GM18951 (cell line): Measurements from ENCODE around the gene NUDT4B.
"Not testable (repeated sequence)": the region's sequence is repeated elsewhere in the genome, so short reads cannot be mapped to it uniquely, and the experiment has no call there.

ENCODE experiments used
- in situ Hi-C: fragments of 300-500 bp; cut with MboI; formaldehyde crosslinking; loops from one replicate; pipeline ENCODE4 v1.12.0; 2022; ENCODE audit warnings: low sequenced_read_pairs, mixed read lengths, inconsistent platforms; ENCODE audit not compliant: unreplicated experiment

Gene NUDT4B

DNA sequence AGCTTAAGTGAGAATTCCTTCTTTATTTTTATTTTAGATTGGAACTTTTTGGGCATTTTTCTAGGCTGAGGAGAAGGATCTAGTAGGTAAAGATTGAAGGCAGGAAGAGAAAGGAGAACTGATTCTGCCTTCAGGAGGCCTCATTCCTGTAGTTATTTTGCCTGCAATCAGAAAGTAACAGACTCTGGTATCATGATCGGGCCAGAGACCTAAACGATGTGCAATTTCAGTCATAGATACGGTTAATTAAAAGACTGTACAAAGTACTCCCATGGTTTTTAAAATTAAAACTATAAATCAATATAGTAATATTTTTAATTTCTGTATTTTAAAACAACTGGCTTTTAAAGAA, 14.3 kb upstream of the NUDT4B start:
- in situ Hi-C loops: not testable (repeated sequence)

DNA sequence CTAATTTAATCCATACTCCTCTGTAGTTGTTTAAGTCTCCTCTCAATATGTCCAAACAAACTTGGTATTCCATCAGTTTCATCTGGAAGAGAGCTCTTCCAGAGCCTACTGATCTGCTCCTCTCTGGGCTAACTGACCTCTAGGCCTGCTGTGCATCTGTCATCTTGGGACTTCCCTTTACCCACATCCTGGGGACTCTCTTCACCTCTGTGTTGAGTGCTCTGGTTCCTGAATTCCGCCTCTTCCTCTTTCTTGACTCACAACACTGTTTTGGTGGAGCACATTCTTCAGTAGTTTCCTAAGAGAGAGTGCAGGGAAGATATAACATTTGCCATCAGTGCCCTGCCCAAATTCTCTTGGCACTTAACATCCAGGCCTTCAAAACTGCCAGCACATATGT, 13.0 kb upstream of the NUDT4B start:
- in situ Hi-C loops: not testable (repeated sequence)

DNA sequence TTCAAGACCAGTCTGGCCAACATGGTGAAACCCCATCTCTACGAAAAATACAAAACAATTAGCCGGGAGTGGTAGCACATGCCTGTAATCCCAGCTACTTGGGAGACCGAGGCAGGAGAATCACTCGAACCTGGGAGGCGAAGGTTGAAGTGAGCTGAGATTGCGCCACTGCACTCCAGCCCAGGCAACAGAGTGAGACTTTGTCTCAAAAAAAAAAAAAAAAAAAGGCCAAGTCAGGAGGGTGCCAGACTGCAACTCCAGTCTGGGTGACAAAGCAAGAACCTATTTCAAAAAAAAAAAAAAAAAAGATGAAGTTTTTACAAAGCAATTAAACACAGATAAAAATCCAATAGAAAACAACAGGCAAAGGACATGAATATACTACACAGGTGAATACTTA, 9.9 kb upstream of the NUDT4B start:
- in situ Hi-C loops: not testable (repeated sequence)

DNA sequence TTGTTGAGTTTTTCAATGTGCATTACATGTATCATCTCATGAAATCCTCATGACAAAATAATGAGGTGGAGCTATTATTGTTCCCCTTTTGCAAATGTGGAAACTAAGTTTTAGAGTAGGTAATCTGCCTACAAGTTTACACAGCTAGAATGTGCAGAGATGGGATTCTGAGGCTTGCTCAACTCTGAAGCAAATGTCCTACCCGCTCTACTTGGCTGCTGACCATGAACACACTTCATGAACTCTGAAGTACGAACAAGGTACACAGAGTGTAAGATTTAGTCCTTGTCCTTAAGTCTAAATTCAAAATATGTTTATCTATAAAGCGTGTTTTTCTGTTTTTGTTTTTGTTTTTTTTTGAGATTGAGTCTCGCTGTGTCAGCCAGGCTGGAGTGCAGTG, 5.4 kb upstream of the NUDT4B start:
- in situ Hi-C loops: not testable (repeated sequence)

DNA sequence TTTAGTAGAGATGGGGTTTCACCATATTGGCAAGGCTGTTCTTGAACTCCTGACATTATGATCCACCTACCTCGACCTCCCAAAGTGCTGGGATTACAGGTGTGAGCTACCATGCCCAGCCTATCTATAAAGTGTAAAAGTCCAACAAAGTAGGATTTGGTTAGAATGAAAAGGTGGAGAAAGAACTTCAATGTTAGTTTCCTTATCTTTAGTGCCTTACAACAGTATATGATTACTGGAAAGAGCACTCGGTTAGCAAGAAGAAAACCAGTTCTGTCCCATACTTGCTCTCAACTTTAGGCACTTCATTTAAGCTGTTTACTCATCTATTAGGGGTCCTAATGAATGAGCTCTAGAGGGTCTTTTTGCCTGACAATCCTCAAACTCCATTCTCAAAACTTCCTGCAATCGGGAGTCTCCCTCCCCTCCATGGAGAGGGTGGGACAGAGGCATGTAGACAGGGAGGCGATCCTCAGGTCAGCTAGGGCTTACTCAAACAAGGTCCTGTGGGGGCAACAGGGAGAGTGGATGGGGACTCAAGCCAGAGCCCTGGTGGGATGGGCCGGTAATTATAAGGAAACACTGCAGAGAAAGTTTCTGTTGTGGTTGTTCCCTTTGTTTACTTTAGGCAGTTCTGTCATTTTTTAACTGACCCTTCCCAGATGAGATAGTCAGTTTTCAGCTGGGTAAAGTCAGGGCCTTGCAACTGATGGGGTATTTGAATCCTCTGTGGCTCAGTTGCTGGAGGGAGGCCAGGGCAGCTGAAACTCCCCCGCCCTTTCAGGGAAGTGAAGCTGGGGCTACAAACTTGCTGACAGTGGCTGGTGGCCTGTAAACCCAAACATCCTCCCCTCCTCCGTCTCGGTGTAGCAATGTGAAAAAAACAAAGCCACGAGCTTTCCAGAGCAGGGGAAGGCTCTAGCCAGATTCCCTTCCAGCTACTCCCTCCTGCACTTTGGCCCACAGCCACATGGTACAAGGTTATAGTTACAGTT, 4.6 kb upstream of the NUDT4B start:
- in situ Hi-C loops: not testable (repeated sequence)

DNA sequence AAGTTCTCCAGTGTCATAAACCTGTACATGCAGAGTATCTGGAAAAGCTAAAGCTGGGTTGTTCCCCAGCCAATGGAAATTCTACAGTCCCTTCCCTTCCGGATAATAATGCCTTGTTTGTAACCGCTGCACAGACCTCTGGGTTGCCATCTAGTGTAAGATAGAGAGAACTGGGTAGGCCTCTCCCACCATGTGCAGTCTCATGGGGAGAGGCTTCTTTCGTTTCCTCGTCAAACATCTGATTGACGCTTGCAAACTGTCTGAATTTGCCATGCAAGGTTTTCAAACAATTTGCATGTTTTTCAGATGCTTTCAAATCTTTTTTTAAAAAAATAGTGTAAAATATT, 734 bp downstream of the NUDT4B start:
- in situ Hi-C loops: not testable (repeated sequence)

DNA sequence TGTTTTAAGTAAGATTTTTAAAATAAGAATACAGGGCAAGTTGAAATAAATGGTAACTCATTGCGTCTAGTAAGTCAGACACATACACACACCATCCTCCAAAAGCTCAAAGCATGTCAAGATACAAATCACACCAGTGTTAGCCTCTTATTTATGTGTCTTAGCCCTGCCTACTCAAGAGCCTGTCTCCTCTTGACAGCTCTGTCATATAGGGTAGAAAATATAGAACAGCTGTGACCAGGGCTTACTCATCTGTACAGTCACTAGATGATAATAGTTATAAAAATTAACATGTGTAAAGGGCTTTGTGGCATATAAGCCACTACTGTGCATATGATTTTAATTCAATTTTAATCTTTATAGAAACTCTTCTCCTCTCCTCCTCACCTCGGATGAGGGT, 7.7 kb downstream of the NUDT4B start:
- in situ Hi-C loops: not testable (repeated sequence)

DNA sequence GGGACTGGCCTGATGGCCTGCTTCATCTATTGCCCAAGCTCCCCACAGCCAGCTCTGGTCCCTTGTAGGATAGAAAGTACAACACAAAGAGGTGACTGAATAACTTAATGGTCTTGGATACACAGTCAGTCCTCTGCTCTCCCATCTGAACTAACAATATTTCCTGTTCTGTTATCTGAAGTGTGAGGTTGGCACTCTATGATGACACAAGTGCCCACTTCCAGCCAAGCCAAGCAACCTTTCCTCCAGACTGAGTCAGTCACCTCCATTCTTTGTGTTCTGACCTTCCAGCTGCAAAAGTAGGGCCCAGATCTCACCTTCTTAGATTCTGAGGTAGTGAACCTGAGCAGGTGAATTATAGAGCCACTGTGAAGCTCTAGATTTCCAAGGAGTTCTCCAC, 8.9 kb downstream of the NUDT4B start:
- in situ Hi-C loops: not testable (repeated sequence)

DNA sequence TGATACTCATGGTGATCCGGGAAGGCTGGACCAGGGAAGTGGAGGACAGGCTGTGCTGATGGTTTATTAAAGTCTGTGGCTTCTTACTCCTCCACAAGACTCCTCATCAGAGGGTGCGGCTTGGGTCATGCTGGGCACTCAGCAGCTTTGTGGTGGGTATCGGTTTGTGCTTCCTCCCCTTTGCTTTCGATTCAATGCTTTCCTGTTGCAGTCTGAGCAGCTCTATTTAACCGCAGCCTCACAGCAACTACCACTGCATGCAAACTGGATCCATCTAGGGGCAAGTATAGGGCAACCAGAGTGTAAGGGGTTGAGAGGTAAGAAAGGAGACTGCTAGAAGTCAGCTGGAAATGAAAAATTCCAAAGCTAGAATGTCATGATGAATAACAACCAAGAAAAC, 9.8 kb downstream of the NUDT4B start:
- in situ Hi-C loops: not testable (repeated sequence)

DNA sequence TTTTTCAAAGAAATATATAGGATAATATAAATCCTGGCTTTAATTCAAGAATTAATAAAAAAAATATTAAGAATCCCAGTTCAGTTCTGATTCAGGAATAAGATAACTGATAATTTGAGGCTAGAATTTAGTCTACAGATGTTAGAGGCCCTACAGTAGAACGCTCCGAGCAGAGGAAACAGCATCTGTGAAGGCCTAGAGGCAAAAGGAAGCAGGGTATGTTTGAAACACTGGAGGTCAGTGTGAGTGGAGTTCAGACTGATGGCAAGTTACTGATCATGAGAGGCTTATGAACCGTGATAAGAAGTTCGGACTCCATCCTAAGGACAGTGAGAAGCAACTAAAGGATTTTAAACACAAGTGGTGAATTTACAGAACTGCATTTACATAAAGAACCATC, 10.4 kb downstream of the NUDT4B start:
- in situ Hi-C loops: not testable (repeated sequence)

DNA sequence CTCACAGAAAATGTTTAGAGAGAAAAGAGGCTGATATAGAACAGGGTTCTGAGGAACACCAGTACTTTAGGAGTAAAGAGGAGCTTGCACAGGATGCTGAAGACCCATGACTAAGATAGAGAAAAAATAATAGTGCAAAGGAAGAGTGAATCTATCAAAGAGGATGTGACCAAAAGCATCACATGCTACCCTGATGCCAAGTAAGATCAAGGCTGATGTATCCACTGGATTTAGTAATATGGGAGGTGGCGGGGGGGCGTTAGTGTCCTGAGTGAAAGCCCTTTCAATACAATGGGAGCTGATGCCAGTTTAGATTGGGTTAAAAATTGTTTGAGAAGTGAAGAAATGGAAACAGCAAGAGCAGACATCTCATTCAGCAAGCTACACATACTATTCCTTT, 11.2 kb downstream of the NUDT4B start:
- in situ Hi-C loops: not testable (repeated sequence)

DNA sequence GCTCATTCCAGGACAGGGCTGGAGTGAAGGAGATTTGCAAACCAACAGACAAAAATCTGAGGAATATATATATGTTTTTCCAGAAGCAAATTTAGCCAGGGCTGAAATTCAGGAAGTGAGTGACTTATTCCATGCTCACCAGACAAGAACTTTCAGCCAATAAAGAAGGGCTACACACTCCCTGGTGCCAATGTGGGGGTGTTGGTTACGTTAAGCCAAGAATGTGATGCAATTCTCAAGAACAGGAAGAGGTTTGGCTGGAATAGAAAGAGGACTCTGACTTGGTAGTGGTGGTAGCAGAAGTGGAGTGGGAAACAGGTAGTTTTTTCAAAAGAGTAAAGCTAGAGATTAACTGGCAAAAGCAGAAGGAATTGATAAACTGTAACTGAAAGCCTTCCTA, 11.6 kb downstream of the NUDT4B start:
- in situ Hi-C loops: not testable (repeated sequence)

DNA sequence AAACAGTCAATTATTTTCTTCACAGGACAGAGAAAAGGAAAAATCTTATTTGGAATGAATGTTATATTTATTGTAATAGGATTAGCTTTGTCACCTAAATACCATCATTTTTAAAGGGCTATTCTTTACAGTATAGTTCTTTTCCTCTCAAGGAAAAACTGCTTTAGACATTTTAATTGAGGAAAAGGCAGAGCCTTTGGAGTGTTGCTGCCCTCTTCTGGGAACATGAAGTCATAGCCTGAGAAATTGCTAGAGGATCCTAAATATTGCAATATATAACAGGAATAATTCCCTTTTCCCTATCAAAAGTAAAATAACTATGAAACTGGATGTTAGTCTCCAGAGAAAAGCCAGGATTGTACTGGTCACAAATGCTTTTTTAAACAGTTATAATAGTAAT, 12.8 kb downstream of the NUDT4B start:
- in situ Hi-C loops: not testable (repeated sequence)

DNA sequence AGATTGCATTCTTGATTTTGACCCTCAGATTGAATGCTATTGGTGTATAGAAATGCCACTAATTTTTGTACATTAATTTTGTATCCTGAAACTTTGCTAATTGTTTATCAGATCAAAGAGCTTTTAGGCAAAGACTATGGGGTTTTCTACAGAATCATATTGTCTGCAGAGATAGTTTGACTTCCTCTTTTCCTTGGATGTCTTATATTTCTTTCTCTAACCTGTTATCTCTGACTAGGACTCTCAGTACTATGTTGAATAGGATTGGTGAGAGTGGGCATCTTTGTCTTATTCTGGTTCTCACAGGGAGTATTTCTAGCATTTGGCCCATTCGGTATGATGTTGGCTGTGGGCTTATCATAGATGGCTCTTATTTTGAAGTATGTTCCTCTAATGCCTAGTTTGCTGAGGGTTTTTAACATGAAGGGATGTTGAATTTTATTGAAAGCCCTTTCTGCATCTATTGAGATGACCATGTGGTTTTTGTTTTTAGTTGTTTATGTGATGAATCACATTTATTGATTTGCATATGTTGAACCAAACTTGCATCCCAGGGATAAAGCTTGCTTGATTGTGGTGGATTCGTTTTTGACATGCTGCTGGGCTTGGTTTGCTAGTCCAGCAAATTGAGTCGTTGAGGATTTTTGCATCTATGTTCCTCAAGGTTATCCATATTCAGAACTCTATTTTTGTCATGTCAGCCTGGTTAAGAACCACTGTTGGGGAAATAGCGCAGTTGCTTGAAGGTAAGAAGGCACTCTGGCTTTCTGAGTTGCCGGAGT, 16.9 kb downstream of the NUDT4B start:
- in situ Hi-C loops: not testable (repeated sequence)

DNA sequence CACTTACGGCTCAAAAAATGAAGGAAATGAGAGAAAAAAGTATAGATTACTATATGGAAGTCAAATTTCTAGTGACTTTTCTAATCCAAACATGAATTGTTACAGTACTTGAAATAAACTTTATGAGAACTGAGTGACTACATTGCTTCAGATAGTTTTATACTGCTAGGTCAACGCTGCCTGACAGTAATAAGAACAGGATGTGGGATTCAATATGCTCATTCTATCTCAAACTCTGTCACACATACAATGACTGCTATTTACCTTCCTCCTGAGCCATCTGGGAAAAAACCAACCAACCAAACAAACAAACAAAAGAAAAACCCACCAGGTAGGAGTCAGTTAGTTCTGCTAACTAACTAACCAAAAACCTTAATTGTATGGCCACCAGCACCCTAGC, 20.0 kb downstream of the NUDT4B start:
- in situ Hi-C loops: not testable (repeated sequence)

DNA sequence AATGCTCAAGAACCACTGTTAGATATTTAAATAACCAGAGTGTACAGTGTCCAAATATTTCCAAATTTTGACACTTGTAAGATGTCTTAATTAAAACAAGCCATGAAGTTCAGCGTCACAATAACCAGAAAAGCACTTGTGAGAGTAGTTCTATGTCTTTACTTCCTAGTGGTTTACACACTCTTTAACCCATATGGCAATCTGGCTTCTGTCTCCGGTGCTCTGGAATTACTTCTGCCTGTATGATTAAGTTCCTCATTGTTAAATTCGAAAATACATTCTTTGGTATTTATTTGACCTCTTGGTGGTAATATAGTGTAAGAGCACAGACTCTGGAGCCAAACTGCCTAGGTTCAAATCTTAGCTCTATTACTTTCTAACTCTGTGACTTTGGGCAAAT, 20.9 kb downstream of the NUDT4B start:
- in situ Hi-C loops: not testable (repeated sequence)

DNA sequence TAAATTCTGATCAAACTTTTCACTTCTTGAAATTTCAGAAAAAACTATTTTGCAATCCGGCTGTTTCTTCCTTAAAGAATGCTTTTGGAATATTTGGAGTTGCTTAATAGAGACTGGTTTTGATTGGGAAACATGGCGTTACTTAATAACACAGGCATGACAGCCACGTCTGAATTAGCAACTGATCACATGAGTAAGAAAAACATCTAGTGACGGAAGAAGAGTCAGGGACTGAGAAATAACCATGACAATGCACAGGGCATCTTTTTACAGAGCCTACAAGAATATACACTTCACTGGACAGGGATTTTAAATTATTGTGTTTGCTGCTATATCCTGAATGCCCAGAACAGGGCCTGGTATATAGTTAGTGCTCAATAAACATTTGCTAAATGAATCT, 25.1 kb downstream of the NUDT4B start:
- in situ Hi-C loops: not testable (repeated sequence)

DNA sequence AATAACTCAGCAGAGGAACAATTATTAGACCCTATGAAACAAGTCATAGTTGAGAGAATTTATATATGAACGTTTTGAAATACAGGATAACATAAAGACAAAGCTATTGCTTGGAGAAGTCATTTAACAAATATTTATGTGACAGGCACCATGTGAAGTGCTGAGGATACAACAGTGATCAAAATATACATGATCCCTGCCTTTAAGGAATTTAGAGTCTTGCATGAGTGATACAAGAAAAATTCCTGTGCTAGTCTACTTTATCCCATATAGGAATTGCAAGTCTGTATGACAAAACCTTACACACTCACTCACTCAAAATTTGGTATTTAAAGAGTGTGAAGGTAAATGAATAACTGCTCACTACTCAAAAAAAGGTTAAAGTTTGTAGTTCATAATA, 25.5 kb downstream of the NUDT4B start:
- in situ Hi-C loops: not testable (repeated sequence)

DNA sequence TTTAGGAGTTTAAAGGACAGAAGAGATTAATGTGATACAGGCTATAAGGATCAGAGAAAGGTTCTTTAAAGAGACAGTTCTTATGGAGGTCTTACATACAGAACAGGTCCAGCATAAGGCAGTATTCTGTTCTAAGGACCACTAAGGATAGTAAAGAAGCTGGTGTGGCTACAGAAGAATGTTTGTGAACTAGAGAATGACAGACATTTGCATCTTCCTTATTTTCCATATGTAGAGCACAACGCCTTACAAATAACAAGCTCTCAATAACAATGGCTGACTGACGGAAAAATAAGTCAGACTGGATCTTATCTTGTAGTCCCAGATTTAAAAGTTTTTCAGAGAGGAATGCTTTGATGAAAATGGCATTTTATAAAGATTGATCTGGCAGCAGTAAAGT, 26.7 kb downstream of the NUDT4B start:
- in situ Hi-C loops: not testable (repeated sequence)

DNA sequence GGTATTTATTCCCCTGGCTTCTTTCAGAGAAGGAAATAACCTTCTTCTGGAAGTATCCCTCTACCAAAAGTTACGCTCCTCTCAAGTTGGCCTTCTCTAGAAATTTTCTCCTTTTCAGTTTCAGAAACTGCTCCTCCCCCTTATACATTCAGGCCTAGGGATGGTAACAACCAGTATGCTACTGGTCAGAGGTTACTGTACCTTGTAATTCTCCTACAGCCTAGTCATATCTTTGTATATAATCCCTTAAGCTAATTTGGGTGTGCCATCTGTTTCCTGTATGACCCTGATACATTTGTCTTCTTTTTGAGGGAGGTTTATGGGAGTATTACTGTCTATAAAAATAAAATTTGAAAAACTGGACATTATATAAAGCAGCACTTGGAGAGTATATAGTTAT, 29.1 kb downstream of the NUDT4B start:
- in situ Hi-C loops: not testable (repeated sequence)

DNA sequence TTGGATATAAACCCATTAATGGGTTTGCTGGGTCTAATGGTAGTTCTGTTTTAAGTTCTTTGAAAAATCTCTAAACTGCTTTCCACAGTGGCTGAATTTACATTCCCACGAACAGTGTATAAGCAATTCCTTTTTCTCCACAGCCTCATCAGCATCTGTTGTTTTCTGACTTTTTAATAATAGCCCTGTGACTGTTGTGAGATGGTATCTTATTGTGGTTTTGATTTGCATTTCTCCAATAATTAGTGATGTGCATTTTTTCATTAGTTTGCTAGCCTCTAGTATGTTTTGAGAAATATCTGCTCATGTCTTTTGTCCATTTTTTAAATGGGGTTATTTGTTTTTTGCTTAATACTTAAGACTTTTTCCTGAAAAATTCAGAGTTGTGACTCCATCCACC, 31.8 kb downstream of the NUDT4B start:
- in situ Hi-C loops: not testable (repeated sequence)
